Activated CD4-positive, alpha-beta T cell treated with anti-CD3 and anti-CD28 coated beads, Interleukin-2, amount 50 U/mL, for 1 hour (primary cell): ENCODE measurements around the gene NCOA3.

Experiments
- DNase-seq: peaks from one replicate; pipeline ENCODE4 v3.0.0-alpha.2; 2020

The NCOA3 gene

DNA sequence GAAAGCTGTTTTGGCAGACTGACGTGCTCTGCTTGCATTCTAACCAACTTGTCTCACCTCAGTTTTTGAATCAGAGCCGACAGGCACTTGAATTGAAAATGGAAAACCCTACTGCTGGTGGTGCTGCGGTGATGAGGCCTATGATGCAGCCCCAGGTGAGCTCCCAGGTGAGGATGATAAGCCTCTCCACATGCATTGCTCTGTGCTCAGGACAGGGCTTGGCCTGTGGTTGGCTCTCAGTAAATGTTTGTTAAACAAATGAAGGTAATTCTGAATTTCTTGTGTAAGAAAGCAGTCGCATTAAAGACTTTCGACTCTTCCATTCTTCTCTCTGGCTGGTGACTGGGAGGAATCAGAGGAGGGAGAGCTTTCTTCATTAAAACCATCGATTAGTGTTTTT, 147.3 kb downstream of the NCOA3 start:
- no peak for DNase-seq

DNA sequence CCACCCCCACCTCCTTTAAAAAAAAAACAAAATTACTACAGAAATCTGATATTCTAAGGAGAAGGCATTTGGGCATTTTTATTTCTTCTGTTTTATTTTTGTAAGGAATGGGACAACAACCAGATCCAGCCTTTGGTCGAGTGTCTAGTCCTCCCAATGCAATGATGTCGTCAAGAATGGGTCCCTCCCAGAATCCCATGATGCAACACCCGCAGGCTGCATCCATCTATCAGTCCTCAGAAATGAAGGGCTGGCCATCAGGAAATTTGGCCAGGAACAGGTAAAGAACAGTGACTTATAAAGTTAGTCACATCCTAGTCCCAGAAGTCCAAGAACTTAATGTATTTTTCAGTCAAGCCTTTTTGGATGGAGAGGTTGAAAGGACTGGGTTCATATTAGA, 150.6 kb downstream of the NCOA3 start:
- DNase-seq = no peak

DNA sequence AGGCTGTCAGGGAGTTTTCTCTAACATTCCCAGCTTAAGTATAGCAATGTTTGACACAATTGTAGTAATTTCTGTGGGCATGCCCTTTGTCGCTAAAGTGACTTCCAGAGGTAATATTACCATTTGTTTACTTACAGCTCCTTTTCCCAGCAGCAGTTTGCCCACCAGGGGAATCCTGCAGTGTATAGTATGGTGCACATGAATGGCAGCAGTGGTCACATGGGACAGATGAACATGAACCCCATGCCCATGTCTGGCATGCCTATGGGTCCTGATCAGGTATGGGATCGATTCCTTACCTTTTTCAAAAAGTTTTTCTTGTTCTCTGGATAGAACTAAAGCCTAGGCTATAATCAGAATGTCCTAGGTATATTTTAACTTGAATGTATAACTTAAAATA, 151.1 kb downstream of the NCOA3 start:
- no peak for DNase-seq

DNA sequence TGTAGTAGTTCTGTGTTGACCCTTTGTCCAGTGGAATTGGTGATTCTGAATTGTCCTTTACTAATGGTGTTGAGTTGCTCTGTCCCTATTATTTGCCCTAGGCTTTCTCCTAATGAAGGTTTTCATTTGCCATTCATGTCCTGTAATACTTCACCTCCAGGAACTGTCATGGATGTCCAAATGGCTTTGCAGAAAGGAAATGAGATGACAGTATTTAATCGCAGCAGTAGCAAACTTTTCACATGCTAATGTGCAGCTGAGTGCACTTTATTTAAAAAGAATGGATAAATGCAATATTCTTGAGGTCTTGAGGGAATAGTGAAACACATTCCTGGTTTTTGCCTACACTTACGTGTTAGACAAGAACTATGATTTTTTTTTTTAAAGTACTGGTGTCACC, 152.2 kb downstream of the NCOA3 start:
- no peak for DNase-seq

DNA sequence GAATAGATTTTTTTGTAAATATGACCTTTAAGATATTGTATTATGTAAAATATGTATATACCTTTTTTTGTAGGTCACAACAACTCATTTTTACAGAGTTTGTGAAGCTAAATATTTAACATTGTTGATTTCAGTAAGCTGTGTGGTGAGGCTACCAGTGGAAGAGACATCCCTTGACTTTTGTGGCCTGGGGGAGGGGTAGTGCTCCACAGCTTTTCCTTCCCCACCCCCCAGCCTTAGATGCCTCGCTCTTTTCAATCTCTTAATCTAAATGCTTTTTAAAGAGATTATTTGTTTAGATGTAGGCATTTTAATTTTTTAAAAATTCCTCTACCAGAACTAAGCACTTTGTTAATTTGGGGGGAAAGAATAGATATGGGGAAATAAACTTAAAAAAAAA, 152.7 kb downstream of the NCOA3 start:
- DNase-seq = no peak

DNA sequence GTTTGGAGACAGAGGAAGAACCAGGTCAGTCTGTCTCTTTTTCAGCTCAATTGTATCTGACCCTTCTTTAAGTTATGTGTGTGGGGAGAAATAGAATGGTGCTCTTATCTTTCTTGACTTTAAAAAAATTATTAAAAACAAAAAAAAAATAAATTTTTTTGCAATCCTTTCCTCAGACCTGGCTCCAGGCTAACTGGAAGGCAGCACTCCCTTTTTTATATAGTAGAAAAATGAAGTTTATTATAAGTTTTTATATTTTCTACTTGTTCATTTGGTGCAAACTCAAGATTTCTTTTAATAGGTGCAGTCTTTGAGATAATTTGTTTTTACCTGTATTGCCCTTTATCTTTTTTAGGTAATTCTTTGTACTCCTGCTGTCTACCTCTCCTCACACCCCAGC, 153.9 kb downstream of the NCOA3 start:
- DNase-seq = no peak

DNA sequence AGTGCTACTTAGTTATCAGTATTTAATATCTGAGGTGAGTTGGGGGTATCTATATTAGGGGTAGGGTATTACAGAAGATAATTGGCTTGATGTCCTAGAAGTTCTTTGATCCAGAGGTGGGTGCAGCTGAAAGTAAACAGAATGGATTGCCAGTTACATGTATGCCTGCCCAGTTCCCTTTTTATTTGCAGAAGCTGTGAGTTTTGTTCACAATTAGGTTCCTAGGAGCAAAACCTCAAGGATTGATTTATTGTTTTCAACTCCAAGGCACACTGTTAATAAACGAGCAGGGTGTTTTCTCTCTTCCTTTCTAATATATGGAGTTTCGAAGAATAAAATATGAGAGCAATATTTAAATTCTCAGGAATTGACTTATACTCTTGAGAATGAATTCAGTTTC, 154.6 kb downstream of the NCOA3 start:
- no peak for DNase-seq

DNA sequence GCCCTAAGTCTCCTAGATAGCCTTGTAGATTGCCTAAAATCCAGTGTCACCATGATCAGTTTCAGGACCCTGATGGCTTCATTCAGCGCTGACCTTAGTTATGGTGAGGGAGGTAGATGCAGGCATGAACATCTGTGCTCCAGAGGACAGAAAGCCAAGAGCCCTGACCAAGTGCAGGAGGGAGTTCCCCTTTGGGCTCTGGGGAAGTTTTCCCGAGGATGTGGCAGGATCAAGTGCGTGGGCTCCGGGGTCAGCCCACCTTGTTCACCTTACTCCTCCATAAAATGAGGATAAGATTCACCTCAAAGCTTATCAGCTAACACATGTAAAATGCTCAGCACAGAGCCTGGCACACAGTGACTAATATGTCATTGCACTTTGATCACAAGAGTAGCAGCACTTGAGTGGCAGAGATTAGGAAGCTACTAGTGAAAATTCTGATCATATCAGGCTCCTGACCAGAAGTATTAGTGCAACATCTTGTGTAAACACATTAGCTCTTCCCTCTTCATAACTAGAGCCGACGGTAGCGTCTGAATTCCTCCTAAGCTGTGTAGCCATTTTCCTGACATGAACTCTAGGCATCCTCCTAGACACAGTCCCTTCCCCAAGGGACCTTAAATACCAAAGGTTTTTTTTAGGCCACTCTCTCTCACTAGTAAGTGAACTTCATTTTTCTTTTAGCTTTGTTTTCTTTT, 158.4 kb downstream of the NCOA3 start:
- DNase-seq = no peak

DNA sequence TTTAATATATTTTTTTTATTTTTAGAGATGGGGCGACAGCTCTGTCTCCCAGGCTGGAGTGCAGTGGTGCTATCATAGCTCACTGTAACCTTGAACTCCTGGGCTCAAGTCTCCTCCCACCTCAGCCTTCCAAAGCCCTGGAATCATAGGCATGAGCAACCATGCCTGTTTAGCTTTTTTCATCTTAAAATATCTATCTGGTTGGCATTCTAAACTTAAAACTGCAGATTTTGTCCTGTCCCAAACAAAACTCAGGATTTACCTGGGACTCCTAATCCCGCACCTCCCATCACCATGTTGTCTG, 158.9 kb downstream of the NCOA3 start:
- DNase-seq = no peak

DNA sequence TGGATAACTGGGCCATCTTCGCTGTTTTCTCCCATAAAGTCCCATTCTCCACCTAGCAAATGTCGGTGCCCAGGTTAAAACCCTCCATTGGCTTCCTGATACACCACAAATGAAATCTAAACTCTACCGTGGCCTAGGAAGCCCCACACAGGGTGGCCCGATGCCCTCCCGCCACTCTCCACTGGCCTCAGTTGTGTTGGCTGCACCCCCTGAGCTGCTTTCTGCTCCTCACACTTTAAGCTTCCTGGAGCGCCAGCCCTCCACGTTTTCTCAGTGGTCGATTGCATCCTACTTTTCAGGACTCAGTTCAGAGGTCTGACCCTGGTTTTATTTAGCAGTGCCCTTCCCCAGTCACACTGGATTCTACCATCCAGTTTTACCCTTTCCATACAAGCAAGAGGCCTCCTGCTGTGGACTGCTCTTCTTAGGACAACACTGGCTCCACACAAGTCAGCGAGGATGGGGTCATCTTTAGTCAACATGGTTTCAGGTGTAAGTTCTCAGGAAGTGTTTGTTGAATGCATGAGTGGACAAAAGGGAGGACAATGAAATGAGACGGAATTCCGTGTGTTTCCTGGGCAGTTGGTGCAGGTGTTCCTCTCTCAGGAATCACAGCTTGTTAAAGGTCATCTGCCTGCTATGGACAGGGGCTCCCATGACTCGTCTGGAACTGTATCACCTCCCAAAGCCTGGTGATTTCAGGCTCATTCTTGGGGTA, 159.5 kb downstream of the NCOA3 start:
- no peak for DNase-seq

DNA sequence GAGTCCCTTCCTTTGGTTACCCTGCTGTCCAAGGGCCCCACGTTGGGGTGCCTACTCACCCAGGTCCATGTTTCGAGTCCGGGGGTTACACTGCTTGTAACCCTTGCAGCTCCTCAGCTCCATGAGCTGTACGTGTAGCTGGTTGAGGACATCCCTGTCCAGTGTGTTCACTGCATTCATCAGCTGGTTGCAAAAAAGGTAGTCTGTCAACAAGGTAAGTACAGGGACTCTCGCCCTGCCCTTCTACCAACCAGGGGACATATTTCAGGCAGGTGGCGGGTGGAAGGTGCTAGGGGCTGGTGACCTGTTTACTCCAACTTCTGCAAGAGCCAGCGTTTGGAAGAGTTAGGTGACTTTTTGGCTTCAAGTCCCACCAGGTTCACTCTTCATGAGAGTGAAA, 160.0 kb downstream of the NCOA3 start:
- no peak for DNase-seq

DNA sequence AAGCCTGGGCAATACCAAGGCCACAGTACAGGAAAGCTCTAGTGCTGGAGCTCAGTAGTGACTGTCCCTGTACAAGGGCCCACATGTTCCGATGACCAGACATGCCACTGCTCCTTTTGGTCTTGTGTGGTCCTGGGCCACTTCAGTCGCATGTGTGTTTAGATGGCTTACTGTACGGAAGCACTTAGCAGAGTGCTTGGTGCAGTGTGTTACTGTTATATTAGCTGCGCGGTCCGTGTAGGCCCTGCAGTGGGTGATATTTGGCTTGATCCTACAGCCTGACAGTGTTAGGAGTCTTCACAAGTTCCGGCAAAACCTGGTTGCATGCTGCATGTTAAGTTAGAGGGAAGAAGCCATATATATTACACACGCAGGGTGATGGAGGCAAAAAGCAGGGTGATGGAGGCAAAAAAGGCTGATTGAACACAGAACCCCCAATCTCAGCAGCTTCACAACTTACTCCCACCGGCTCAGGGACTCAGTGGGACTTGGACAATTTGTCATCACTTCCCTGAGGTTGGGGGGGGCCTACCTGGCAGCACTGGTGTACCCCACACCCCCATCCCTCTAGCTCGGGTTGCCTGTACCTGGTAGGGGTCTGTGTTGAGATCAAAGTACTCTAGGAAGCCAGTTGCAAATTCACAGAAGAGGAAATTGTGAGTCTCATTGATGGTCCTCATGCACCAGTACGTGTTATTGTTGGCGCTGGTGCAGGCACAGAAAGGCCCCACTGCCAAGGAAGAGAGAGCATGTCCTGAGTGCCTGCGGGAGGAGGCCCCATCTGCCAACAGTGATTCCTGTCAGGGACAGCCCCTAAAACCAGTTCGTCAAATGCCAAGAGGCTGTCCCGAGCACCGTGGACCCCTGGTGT, 161.0 kb downstream of the NCOA3 start:
- DNase-seq = no peak

DNA sequence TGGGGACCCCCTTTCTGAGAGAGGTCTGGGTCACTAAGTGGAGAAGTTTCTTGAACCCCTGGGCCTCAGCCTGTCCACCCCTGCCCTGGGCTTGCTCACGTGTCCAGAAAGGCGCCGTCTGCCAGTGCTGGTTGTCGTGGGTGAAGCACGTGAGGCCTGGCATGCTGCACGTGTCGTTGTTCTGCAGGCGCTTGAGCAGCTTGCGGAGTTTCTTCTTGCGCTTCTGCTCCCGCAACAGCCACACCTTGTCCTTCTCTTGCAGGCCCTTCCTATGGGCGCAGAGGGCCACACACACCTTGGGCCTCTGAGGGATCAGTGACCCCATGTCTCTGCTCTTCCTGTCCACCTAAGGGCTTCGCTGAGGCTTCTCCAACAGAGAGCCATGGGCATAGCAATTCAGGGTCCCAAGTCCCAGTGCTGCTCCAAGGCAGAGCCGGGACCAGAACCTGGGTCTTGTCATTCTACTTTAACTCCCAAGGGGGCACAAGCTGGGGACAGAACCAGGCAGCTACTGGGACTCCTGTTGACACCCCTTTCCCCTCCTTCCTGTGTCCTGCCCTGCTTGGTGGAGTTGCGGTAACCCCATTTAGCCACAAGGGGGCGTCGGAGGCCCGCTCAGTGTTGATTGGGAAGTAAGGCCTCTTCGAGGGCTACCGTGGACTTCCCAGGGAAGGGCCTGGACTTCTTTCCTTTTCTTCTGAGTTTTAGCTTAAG, 161.8 kb downstream of the NCOA3 start:
- DNase-seq = peak; percentile 69

DNA sequence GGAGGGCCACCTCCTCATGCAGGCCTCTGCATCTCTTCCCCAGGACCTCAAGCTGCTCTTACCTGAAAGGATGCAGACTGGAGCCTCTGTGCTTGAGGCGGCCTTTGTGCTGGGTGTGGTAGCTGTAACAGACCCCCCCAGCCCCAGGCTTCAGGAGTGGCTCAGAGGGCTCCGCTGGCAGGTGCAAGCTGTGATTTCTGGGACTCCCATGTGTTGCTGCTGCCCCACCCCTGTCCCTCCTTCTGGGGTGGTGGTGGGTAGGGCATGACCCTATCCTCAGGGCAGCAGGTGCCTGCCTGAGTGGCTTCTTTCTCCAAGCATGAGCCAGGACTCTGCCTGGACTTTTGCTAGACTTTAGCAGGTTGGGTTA, 162.4 kb downstream of the NCOA3 start:
- no peak for DNase-seq

DNA sequence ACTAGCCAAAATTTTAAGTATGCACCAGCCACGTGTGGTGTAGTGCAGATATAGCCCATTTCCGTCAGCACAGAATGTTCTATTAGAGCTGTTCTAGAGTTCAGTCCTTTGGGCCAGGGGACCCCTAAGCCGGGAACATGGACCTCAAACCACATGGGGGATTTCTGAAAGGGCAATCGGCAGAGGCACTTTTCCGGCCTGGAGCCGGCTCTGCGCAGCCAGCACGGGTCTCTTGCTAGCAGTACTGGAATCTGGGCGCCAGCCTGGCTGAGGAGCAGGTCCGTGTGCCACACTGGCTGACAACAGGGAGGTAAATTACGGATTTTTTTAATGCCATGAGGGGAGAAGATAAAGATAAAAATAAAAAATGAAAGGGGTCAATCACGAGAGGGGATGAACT, 163.1 kb downstream of the NCOA3 start:
- DNase-seq = no peak

DNA sequence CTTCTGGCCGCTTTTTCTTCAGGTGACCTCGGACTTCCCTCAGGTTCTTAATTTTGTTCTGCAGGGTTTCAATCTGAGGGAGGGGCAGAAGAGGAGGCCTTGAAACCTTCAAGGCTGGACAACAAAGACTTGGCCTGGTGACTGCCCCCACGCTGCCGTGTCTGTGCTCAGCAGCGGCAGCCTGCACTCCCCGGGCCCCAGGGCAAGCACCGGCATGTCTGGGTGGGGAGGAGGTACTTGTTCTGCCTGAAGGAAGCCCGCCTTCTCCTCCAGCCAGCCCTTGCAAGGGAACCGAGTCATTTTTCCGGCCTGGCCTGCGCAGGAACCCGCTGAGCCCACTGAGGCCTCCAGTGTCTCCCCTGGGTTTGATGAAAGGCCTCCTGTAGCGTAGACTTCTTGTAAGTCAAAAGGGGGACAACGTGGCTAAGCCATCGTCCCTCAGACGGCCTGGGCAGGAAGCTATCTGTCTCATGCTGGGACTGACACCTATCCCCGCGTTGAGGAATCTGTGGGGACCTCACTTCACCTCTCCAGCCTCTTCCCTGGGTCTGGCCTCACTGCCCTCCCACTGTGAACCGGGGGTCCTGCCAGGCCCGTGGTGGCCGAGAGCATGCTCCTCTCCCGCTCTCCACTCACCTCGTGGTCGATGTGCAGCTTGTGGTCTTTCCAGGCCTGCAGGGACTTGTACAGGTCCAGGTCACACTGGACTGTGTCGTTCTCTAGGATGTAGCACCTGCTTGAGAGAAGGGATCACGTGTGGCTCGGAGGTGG, 163.7 kb downstream of the NCOA3 start:
- DNase-seq = no peak

DNA sequence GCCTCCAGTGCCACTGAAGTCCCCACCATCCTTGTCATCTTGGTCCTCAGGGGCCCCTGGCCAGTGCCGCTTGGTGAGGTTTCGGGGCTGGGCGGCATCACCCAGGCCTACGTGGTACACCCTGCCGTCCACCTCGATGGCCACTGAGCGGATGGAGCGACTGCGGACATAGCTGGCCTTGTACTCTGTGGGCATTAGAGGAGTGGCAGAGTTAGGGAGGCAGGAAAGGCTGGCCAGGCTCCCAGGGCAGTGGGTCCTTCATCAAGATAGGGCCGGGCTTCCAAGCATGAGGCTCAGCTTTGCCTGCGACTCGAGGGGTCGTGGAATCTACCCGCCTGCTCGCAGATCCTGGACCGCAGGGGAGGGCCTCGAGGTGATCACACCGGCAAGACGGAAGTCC, 164.6 kb downstream of the NCOA3 start:
- no peak for DNase-seq

DNA sequence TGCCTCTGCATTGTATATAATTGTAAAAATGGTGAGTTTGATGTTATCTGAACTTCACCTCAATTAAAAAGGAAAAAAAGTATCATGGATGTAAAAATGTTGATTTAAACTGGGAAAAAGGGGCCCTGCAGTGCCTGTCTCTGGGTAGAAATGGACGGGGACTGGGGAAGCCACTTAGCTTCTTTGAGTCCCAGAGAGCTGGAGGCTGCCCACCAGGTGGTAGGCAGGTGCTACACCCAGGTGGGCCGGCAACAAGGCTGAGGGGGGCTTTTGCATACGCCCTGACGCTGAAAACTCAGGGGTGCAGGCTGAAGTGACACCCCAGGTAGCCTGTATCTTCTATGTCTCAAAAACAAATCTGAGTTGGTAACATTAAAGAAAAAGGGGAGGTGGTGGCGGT, 165.4 kb downstream of the NCOA3 start:
- DNase-seq = no peak

DNA sequence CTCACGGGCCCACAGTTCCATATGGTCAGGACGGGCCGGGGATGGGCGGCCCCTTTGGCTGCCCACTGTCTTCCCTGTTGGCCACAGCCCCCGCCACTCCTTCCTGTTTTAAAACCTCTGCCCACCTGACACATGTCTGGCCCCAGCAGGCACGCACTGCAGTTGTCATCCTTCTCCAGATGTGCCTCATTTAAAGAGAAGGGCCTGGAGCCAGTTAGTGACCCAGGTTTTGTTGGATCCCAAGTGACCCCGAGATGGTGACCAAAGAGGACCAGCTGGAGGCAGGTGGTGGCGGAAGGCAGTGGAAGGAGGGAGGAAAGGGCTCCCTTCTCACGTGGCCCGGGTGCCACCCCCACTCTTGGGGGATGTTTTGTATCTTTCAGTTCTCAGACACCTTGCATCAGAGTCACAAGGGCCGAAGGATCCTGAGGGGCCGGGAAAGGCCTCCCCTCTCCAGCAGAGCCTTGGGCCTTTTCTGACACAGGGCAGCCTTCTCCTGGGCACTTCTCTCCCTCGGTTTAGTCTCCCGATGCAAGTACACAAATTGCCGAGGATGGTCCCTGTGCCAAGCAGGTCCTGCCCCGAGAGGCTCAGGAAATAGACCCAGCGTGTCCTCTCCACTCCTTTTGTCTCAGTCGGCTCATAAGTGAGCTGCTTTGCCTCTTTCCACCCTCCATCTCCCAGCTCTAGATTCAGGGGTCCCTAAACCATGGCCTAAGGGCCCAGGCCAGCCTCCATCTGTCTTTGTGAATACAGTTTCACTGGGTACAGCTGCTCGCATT, 166.0 kb downstream of the NCOA3 start:
- DNase-seq = no peak

DNA sequence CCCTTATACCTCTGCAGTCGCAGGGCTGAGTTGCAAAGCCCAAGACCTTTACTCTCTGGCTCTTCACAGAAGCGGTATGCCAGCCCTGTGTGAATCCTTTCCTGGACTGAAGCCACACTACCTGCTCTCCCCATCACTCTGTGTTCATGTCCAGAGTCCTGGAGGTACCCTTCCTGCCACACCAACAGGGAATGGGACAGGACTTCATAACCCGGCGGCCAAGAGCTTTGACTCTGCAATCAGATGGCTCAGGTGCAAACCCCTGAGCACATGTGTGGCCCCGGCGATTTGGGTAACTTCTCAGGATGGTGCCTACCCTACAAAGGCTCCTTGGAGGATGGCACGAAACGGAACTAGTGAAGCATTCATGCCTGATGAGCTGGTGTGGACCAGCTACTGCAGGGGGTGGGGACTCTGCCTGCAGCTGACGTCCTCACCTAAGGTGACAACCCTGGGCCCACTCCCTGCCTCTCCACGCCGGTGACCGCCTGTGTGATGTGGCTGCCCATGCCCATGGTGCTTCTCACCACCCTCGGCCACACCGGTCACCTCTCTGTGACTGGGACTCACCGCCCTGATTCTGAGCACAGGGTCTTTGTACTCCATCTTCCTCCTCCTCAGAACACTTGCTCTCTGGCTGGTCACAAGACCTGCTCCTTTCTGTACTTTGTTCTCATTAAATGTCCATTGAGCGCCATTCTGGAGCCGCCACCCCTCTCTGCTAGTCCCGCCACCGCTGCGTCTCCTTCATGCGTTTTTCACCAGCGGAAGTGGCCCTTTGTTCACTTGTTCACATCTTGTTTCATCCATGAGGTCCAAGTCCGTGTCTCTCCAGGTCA, 166.8 kb downstream of the NCOA3 start:
- no peak for DNase-seq

DNA sequence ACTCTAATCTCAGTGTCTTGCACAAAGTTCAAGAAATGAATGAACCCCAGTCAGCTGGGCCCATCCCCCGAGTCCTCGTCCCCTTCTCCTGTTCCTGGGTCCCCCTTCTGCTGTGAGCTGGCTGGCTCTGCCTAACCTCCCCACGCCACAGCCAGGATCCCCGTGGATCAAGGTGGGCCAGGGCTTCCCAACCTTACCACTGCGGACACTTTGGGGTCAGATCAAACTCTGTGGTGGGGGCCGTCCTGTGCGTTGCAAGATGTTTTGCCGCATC, 167.4 kb downstream of the NCOA3 start:
- DNase-seq = no peak
